DMS79 (cell line): Measurements from ENCODE around the gene SBK1.
"Not testable (repeated sequence)": the region's sequence is repeated elsewhere in the genome, so short reads cannot be mapped to it uniquely, and the experiment has no call there.

ENCODE experiments used
- DNase-seq: peaks from one replicate; lab custom pipeline; 2025; lab: John Stamatoyannopoulos, UW

SBK1 gene

DNA sequence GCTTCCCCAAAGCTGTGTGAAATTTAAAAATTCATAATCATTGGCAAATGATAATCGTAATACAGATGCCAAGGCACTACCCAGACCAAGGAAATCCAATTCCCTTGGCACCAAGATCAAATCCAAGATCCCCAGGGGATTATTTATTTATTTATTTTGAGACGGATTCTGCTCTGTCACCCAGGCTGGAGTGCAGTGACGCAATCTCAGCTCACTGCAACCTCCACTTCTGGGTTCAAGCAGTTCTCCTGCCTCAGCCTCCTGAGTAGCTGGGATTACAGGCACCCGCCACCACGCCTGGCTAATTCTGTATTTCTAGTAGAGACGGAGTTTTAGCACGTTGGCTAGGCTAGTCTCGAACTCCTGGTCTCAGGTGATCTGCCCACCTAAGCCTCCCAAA, 43.4 kb downstream of the SBK1 start:
- not testable (repeated sequence) for DNase-seq

DNA sequence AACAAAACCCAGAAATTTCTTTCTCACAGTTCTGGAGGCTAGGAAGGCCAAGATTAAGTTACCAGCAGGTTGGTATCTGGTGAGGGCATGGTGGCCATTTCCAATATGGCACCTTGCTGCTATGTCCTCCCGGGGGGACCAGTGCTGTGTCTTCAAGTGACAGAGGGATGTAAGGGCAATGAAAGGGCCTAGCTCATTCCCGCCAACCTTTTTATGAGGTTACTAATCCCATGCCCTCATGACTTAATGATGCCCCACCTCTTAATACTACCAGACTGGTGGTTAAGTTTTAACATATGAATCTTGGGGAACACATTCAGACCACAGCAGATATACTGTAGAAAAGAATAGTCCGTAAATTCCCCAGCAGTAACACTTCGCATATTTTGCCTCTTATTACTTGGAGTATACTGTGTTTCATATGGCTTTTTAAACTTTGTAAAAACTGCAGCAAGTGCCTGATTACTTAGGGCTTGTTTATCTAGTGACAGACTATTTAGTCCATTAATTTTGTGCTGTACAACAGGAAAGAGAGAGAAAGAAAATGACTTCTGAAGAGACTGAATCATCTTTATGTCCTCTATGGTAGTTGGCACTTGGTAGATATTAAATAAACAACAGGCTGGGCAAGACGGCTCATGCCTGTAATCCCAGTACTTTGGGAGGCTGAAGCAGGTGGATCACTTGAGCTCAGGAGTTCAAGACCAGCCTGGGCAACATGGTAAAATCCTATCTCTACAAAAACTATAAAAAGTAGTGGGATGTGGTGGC, 44.8 kb downstream of the SBK1 start:
- DNase-seq = not testable (repeated sequence)

DNA sequence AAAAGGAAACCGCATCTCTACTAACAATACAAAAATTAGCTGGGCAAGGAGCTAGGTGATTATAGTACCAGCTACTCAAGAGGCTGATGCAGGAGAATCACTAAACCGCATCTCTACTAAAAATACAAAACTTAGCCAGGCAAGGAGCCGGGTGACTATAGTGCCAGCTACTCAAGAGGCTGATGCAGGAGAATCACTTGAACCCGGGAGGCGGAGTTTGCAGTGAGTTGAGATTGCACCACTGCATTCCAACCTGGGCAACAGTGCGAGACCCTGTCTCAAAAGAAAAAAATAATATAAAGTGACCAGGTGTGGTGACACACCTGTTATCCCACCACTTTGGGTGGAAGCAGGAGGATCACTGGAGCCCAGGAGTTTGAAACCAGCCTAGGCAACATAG, 45.9 kb downstream of the SBK1 start:
- DNase-seq = not testable (repeated sequence)

DNA sequence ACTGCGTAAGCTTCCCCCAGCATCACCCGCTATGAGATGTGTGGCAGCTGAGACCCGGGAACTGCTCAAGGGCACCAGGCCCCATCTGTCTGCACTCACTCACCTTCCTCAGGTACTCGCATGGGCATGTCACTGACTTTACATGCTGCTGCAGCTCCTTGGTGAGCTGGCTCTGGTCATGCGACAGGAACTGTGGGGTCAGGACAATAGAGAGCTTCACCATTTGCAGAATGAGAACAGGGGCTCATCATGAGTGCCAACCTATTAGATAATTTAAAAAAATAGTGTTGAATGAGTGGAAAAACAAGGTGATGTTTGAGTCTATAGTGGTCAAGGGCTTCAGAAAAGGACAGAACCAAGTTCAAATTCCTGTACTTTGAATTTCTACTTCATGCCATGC, 70.3 kb downstream of the SBK1 start:
- not testable (repeated sequence) for DNase-seq

DNA sequence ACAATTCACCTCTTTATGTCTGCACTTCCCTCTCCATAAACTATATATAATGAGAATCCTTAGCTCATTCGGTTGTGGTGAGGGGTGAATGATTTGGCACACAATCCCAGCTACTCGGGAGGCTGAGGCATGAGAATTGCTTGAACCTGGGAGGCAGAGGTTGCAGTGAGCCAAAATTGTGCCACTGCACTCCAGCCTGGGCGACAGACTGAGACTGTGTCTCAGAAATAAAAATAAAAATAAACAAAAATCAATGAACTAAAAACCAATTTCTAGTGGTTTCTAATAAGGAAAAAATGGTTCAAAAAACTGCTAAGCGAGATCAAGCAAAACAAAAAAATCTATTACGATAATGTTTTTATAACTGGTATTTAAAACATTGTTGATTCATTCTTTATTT, 71.1 kb downstream of the SBK1 start, which contains the start of gene NPIPB6:
Gene NPIPB6 (minus strand): TSS at position 101 of the 400 bp plus-strand sequence. CDS start 686 bp downstream, outside the sequence.
- not testable (repeated sequence) for DNase-seq

DNA sequence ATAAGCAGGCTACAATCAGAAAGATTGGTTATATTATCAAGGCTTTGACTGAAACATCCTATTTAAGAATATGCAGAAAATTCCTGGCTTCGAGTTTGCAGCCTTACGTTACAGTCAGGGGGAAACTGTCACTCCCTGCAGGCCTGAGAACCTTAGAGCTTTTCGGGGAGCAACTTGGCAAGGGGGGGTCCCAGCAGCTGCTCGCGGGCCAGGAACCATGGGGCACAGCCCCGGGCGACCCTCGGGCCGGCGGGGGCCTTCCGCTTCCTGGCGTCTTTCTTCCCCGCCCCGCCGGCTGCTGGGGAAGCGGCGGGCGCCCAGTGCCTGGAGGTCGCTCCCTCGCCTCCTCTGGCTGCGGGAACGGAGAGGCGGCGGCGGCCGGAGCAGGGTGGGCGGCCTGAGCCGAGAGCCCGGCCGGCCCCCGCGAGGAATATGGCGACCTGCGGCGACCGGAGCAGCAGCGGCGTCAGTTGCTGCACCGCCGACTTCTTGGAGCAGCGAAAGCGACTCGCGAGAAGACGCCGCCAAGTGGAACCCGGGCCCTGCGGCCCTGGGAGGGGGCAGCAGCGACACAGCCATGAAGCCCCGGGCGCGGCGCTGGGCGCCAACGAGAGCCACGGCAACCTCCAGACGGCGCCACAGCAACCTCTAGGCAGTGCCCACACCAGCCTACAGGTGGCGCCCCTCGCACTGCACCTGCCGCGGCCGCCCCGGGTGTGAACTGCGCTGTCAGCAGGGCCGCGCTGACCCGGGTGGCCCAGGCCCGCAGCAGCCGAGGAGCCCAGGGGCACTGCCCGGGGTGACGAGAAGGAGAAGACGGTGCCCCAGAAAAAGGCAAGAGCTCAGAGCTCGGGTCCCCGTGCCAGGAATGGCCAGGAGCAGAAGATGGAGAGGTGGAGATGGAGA, 72.2 kb downstream of the SBK1 start:
- DNase-seq = not testable (repeated sequence)

DNA sequence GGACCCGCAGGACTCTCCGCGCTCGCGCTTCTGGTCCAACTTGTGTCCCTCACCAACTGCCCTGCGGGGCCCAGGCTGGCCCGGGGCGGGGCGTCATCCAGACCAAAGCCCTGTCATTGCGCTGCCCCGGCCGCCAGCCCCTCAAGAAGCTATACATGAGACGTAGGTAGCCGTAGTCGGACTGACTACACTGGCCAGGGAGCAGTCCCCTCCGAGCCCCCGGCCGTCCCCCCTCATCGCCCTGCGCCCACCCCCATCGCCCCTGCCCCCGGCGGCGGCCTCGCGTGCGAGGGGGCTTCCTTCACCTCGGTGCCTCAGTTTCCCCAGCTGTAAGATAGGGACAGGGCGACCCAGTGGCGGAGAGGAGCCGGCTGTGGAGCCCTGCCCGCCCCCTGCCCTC, 75.6 kb downstream of the SBK1 start:
- not testable (repeated sequence) for DNase-seq
